HG02610 (cell line): ENCODE data around the gene NAT16.
"Not testable (repeated sequence)": the region's sequence is repeated elsewhere in the genome, so short reads cannot be mapped to it uniquely, and the experiment has no call there.

ENCODE experiments used
- ATAC-seq: cut with Tn5 transposase; IDR thresholded peaks from one replicate; pipeline ENCODE4 v1.9.1; 2021; ENCODE audit warnings: mild to moderate bottlenecking, moderate library complexity; ENCODE audit not compliant: unreplicated experiment

NAT16 gene

DNA sequence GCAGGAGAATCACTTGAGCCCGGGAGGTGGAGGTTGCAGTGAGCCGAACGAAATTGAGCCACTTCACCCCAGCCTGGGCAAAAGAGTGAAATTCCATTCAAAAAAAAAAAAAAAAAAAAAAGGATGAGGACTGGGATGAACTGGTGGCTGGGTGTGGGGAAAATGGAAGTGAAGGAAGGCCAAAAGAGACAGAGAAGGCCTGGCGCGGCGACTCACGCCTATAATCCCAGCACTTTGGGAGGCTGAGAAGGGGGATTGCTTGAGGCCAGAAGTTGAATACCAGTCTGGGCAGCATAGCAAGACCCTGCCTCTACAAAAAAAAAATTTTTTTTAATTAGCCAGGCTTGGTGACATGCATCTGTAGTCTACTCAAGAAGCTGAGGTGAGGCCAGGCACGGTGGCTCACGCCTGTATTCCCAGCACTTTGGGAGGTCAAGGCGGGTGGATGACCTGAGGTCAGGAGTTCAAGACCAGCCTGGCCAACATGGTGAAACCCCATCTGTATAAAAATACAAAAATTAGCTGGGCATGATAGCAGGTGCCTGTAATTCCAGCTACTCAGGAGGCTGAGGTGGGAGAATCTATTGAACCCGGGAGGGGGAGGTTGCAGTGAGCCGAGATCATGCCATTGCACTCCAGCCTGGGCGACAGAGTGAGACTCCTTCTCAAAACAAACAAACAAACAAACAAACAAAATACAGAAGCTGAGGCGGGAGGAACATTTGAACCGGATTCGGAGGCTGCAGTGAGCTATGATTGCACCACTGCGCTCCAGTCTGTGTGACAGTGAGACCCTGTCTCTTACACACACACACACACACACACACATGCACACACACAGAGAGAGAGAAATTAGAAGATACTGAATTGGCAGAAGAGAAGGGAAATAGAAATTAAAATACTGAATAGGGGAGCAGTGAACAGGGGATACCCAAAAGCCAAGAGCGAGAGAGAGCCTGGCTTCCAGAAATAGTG is 47.2 kb downstream of the NAT16 start:
- ATAC-seq: not testable (repeated sequence)

DNA sequence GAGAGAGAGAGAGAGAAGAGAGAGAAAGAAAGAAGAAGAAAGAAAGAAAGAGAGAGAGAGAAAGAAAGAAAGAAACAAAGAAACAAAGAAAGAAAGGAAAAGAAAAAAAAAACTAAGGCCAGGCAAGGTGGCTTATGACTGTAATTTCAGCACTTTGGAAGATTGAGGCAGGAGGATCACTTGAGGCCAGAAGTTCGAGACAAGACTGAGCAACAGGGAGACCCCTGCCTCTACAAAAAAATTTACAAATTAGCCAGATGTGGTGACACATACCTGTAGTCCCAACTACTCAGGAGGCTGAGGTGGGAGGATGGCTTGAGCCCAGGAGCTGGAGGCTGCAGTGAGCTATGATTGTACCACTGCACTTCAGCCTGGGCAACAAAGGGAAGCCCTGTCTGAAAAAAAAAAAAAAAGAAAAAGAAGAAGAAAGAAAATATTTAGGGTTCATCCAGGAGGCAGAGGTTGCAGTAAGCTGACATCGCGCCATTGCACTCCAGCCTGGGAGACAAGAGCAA is 50.4 kb downstream of the NAT16 start:
- no peak for ATAC-seq

DNA sequence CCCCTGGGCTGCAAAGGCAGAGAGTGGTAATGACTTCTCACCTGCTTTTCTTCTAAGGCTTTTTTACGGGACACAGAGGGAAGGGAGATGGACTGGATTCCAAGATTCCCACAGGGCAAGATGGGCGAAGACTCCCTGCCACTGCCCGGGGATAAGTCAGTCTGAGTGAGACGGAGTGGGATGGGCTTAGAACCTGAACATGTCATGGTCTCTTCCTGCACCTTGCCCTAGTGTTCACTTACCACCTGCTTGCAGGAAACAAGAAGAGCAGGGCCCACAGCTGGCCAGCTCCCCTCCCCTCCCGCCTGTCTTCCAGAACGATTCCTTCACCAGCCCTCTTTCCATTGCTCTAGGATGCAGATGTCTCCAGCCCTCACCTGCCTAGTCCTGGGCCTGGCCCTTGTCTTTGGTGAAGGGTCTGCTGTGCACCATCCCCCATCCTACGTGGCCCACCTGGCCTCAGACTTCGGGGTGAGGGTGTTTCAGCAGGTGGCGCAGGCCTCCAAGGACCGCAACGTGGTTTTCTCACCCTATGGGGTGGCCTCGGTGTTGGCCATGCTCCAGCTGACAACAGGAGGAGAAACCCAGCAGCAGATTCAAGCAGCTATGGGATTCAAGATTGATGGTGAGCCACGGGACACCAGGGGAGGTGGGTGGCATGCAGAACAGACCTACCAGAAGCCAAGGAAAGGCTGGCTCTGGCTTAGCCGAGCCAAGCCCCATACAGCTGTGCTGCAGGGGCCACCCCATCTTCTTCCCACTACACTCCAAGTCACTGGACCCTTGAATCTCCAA is 51.9 kb downstream of the NAT16 start:
- no peak for ATAC-seq

- ATAC-seq: no peak
Observed at GRCh38 chr7:101127460-101128039, 52.5 kb downstream of the NAT16 start.

DNA sequence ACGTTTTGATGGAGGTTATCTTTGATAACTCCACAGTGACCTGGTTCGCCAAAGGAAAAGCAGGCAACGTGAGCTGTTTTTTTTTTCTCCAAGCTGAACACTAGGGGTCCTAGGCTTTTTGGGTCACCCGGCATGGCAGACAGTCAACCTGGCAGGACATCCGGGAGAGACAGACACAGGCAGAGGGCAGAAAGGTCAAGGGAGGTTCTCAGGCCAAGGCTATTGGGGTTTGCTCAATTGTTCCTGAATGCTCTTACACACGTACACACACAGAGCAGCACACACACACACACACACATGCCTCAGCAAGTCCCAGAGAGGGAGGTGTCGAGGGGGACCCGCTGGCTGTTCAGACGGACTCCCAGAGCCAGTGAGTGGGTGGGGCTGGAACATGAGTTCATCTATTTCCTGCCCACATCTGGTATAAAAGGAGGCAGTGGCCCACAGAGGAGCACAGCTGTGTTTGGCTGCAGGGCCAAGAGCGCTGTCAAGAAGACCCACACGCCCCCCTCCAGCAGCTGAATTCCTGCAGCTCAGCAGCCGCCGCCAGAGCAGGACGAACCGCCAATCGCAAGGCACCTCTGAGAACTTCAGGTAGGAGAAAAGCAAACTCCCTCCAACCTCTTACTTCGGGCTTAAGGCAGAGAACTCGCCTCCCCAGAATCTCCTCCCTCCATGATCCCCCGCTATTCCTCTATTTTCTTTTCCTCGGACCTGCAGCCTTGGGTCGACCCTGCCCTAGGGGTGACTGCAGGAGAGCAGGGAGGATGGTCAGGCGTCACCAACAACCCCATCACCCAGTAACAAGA is 53.2 kb downstream of the NAT16 start, which contains the start of gene SERPINE1:
Gene SERPINE1, plus strand, starts transcription at position 454 of the 809 bp plus-strand sequence. CDS start 1,290 bp downstream, outside the sequence.
- ATAC-seq: no peak

GRCh38 chr7:101125989-101126650 is 54.0 kb downstream of the NAT16 start:
- peak; percentile 53 for ATAC-seq

DNA sequence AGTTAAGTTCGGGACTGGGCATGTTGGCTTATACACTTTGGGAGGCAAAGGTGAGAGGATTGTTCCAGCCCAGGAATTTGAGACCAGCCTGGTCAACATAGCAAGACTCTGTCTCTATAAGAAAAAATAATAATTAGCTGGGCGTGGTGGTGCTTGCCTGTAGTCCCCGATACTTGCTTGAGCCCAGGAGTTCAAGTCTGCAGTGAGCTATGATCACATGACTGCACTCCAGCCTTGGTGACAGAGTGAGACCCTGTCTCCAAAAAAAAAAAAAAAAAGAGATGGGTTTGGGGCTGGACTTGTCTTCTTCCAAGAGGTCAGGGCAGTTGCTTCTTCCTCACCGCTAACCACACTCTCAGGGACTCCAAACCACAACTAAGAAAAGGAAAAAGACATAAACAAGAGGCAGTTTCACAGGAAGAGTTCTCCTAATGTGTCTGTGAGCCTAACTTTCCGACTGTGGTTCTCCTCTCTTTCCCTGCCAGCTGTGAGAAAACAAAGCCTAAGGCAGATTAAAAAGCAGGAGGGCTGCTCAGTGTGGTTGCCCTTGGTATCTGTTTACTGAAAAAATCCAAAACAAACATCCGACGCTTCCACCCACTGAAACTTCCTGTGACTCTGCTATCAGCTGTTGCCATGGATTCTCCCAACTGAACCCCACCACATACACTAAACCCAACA is 55.6 kb downstream of the NAT16 start:
- no peak for ATAC-seq

GRCh38 chr7:101123703-101124068 is 56.4 kb downstream of the NAT16 start:
- ATAC-seq: no peak

GRCh38 chr7:101122933-101123702 is 57.0 kb downstream of the NAT16 start:
- ATAC-seq: no peak

- ATAC-seq: no peak
Observed at GRCh38 chr7:101121991-101122932, 57.8 kb downstream of the NAT16 start.

- ATAC-seq: not testable (repeated sequence)
Observed at GRCh38 chr7:101121631-101121990, 58.5 kb downstream of the NAT16 start.
